Measurements from ENCODE around the gene PCDHB11.
"Not testable (repeated sequence)": the region's sequence is repeated elsewhere in the genome, so short reads cannot be mapped to it uniquely, and the experiment has no call there.

The PCDHB11 gene

DNA sequence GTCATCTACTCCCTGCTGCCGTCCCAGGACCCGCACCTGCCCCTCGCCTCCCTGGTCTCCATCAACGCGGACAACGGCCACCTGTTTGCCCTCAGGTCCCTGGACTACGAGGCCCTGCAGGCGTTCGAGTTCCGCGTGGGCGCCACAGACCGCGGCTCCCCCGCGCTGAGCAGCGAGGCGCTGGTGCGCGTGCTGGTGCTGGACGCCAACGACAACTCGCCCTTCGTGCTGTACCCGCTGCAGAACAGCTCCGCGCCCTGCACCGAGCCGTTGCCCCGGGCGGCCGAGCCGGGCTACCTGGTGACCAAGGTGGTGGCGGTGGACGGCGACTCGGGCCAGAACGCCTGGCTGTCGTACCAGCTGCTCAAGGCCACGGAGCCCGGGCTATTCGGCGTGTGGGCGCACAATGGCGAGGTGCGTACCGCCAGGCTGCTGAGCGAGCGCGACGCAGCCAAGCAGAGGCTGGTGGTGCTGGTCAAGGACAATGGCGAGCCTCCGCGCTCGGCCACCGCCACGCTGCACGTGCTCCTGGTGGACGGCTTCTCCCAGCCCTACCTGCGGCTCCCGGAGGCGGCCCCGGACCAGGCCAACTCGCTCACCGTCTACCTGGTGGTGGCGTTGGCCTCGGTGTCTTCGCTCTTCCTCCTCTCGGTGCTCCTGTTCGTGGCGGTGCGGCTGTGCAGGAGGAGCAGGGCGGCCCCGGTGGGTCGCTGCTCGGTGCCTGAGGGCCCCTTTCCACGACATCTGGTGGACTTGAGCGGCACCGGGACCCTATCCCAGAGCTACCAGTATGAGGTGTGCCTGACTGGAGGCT is 24.9 kb upstream of the PCDHB11 start:
- H3K9ac ChIP-seq (ENCODE audit: low read depth, low read length); H3K4me3 ChIP-seq (ENCODE audit: low read depth, low read length); H3K27me3 ChIP-seq (ENCODE audit: control insufficient read depth, insufficient read depth, low read length); H3K27ac ChIP-seq (ENCODE audit: low read depth, low read length); H3K36me3 ChIP-seq (ENCODE audit: control insufficient read depth, insufficient read depth, low read length); H3K4me1 ChIP-seq (ENCODE audit: control insufficient read depth, insufficient read depth, low read length): not testable (repeated sequence)
- peaks cover 14% of the 10 kb centered on the region for H3K9me3 ChIP-seq (ENCODE audit: control insufficient read depth, insufficient read depth, low read length)

DNA sequence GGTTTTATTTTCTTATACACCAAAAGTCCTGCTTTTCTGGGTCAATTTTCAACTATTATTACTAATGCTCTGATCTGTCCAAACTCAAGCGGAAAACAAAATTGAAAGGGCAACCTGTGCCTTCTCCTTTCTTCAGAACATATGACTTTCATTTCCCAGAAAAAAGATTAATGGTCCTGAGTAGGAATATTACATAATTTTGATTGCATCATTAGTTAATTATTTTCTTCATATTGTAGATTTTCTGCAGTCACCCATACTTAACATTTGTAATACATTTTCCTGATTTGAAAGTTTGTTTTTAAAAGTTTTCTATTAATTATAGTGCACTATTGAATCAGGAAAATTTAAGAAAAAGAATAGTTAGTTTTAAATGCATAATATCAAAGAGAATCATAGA is 23.5 kb upstream of the PCDHB11 start:
- Histone ChIP-seq H3K4me3 (ENCODE audit: low read depth, low read length) (no peak overlapping the region), H3K36me3 (ENCODE audit: control insufficient read depth, insufficient read depth, low read length) (no peaks in the 10 kb centered on the region), H3K27ac (ENCODE audit: low read depth, low read length) (no peak overlapping the region), H3K4me1 (ENCODE audit: control insufficient read depth, insufficient read depth, low read length) (no peaks in the 10 kb centered on the region), H3K27me3 (ENCODE audit: control insufficient read depth, insufficient read depth, low read length) (no peaks in the 10 kb centered on the region), H3K9me3 (ENCODE audit: control insufficient read depth, insufficient read depth, low read length) (peaks cover 14% of the 10 kb centered on the region), H3K9ac (ENCODE audit: low read depth, low read length) (no peak overlapping the region)

- not testable (repeated sequence) for H3K27ac ChIP-seq (ENCODE audit: low read depth, low read length); H3K4me1 ChIP-seq (ENCODE audit: control insufficient read depth, insufficient read depth, low read length); H3K9ac ChIP-seq (ENCODE audit: low read depth, low read length); H3K4me3 ChIP-seq (ENCODE audit: low read depth, low read length); H3K36me3 ChIP-seq (ENCODE audit: control insufficient read depth, insufficient read depth, low read length); H3K27me3 ChIP-seq (ENCODE audit: control insufficient read depth, insufficient read depth, low read length)
- H3K9me3 ChIP-seq (ENCODE audit: control insufficient read depth, insufficient read depth, low read length): peaks cover 14% of the 10 kb centered on the region
These were observed 21.7 kb upstream of the PCDHB11 start, which contains the start of gene PCDHB8 for GRCh38 chr5:141177577-141178191. Gene PCDHB8 (plus strand): TSS chr5:141177790. CDS start chr5:141178035, 245 bp downstream.

DNA sequence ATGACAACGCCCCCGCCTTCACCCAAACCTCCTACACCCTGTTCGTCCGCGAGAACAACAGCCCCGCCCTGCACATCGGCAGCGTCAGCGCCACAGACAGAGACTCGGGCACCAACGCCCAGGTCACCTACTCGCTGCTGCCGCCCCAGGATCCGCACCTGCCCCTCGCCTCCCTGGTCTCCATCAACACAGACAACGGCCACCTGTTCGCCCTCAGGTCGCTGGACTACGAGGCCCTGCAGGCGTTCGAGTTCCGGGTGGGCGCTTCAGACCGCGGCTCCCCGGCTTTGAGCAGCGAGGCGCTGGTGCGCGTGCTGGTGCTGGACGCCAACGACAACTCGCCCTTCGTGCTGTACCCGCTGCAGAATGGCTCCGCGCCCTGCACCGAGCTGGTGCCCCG is 20.1 kb upstream of the PCDHB11 start:
- H3K9ac ChIP-seq (ENCODE audit: low read depth, low read length); H3K36me3 ChIP-seq (ENCODE audit: control insufficient read depth, insufficient read depth, low read length): not testable (repeated sequence)
- H3K9me3 ChIP-seq (ENCODE audit: control insufficient read depth, insufficient read depth, low read length): peaks cover 17% of the 10 kb centered on the region

GRCh38 chr5:141179876-141180275 is 19.6 kb upstream of the PCDHB11 start:
- H3K4me3 ChIP-seq (ENCODE audit: low read depth, low read length); H3K9ac ChIP-seq (ENCODE audit: low read depth, low read length); H3K27me3 ChIP-seq (ENCODE audit: control insufficient read depth, insufficient read depth, low read length); H3K27ac ChIP-seq (ENCODE audit: low read depth, low read length); H3K36me3 ChIP-seq (ENCODE audit: control insufficient read depth, insufficient read depth, low read length); H3K4me1 ChIP-seq (ENCODE audit: control insufficient read depth, insufficient read depth, low read length): not testable (repeated sequence)
- peaks cover 14% of the 10 kb centered on the region for H3K9me3 ChIP-seq (ENCODE audit: control insufficient read depth, insufficient read depth, low read length)

More for the DNA sequence above, 20.1 kb upstream of the PCDHB11 start:
- H3K4me3 ChIP-seq (ENCODE audit: low read depth, low read length); H3K27me3 ChIP-seq (ENCODE audit: control insufficient read depth, insufficient read depth, low read length); H3K4me1 ChIP-seq (ENCODE audit: control insufficient read depth, insufficient read depth, low read length); H3K27ac ChIP-seq (ENCODE audit: low read depth, low read length): not testable (repeated sequence)

- peaks cover 11% of the 10 kb centered on the region; the same call in 1 of the 2 replicates for H3K9me3 ChIP-seq (ENCODE audit: control insufficient read depth, insufficient read depth, low read length)
These were observed 19.1 kb upstream of the PCDHB11 start for GRCh38 chr5:141180313-141180712.

DNA sequence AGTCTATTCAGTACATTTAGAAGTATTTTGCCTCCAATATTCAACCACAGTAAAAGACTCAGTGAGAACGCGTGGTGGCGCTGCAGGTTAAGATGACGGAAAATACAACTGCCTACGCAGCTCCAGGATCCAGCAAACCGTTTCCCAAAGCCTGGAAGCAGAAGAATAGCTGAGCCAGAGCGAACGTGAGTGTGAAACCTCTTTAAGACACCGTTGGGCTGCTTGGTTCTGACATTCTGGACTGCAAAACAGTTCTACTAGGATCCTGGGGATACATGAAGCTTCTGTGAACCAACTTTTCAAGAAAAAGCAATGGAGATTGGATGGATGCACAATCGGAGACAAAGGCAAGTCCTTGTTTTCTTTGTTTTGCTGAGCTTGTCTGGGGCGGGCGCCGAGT is 17.2 kb upstream of the PCDHB11 start, which contains the start of gene PCDHB16:
PCDHB16 (plus strand) TSS at position 140 of the 400 bp plus-strand sequence; CDS start at position 313, 173 bp downstream.
- peaks cover 11% of the 10 kb centered on the region; the same call in 1 of the 2 replicates for H3K9me3 ChIP-seq (ENCODE audit: control insufficient read depth, insufficient read depth, low read length)
- no peaks in the 10 kb centered on the region for H3K27me3 ChIP-seq (ENCODE audit: control insufficient read depth, insufficient read depth, low read length)
- H3K9ac ChIP-seq (ENCODE audit: low read depth, low read length): no peak within 1 kb of the TSS
- no peaks in the 10 kb centered on the region for H3K36me3 ChIP-seq (ENCODE audit: control insufficient read depth, insufficient read depth, low read length)
- peak within 1 kb of the TSS; percentile 42; the same call in 1 of the 2 replicates for H3K4me3 ChIP-seq (ENCODE audit: low read depth, low read length)
- 0 out of 2 replicates have a peak, but pooled peaks cover 2% of the 10 kb centered on the region for H3K4me1 ChIP-seq (ENCODE audit: control insufficient read depth, insufficient read depth, low read length)
- no peak within 1 kb of the TSS for H3K27ac ChIP-seq (ENCODE audit: low read depth, low read length)

More at GRCh38 chr5:141180313-141180712, 19.1 kb upstream of the PCDHB11 start:
- Histone ChIP-seq H3K36me3 (ENCODE audit: control insufficient read depth, insufficient read depth, low read length) (no peaks in the 10 kb centered on the region), H3K27ac (ENCODE audit: low read depth, low read length) (no peak overlapping the region), H3K4me3 (ENCODE audit: low read depth, low read length) (no peak overlapping the region), H3K27me3 (ENCODE audit: control insufficient read depth, insufficient read depth, low read length) (no peaks in the 10 kb centered on the region), H3K4me1 (ENCODE audit: control insufficient read depth, insufficient read depth, low read length) (no peaks in the 10 kb centered on the region), H3K9ac (ENCODE audit: low read depth, low read length) (no peak overlapping the region)

DNA sequence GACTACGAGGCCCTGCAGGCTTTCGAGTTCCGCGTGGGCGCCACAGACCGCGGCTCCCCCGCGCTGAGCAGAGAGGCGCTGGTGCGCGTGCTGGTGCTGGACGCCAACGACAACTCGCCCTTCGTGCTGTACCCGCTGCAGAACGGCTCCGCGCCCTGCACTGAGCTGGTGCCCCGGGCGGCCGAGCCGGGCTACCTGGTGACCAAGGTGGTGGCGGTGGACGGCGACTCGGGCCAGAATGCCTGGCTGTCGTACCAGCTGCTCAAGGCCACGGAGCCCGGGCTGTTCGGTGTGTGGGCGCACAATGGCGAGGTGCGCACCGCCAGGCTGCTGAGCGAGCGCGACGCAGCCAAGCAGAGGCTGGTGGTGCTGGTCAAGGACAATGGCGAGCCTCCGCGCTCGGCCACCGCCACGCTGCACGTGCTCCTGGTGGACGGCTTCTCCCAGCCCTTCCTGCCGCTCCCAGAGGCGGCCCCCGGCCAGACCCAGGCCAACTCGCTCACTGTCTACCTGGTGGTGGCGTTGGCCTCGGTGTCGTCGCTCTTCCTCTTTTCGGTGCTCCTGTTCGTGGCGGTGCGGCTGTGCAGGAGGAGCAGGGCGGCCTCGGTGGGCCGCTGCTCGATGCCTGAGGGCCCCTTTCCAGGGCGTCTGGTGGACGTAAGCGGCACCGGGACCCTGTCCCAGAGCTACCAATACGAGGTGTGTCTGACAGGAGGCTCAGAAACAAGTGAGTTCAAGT is 15.1 kb upstream of the PCDHB11 start:
- not testable (repeated sequence) for H3K9ac ChIP-seq (ENCODE audit: low read depth, low read length); H3K36me3 ChIP-seq (ENCODE audit: control insufficient read depth, insufficient read depth, low read length); H3K27me3 ChIP-seq (ENCODE audit: control insufficient read depth, insufficient read depth, low read length); H3K27ac ChIP-seq (ENCODE audit: low read depth, low read length); H3K9me3 ChIP-seq (ENCODE audit: control insufficient read depth, insufficient read depth, low read length); H3K4me1 ChIP-seq (ENCODE audit: control insufficient read depth, insufficient read depth, low read length); H3K4me3 ChIP-seq (ENCODE audit: low read depth, low read length)

DNA sequence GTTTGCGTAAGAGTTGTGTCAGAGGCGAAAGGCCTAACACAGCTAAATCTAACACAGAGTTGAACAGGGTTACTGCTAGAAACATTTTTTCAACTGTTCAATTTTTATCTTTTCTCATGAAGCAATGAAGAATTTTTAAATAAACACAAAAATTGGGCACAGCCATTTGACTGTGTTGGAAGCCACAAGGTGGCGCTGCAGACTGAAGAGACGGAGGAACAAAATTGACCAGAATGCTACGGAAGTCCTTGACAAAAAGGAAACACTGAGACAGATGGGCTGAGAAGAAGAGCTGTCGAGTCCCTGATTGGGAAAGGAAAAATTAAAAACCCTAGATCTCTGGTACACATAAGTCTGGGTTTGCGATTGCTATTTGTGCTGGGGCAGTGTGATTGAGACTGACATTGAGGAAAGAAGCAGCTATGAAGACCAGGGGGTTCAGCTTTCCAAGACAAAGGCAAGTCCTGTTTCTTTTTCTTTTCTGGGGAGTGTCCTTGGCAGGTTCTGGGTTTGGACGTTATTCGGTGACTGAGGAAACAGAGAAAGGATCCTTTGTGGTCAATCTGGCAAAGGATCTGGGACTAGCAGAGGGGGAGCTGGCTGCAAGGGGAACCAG is 12.4 kb upstream of the PCDHB11 start, which contains the start of gene PCDHB9:
PCDHB9 (plus strand) TSS at position 265 of the 616 bp plus-strand sequence; CDS start at position 423, 158 bp downstream.
- H3K27ac ChIP-seq (ENCODE audit: low read depth, low read length): no peak within 1 kb of the TSS
- 0 out of 2 replicates have a peak, but pooled peaks cover 2% of the 10 kb centered on the region for H3K4me1 ChIP-seq (ENCODE audit: control insufficient read depth, insufficient read depth, low read length)
- H3K36me3 ChIP-seq (ENCODE audit: control insufficient read depth, insufficient read depth, low read length): no peaks in the 10 kb centered on the region
- H3K4me3 ChIP-seq (ENCODE audit: low read depth, low read length): peak within 1 kb of the TSS; percentile 41
- peaks cover 3% of the 10 kb centered on the region; the same call in 1 of the 2 replicates for H3K9me3 ChIP-seq (ENCODE audit: control insufficient read depth, insufficient read depth, low read length)
- no peaks in the 10 kb centered on the region for H3K27me3 ChIP-seq (ENCODE audit: control insufficient read depth, insufficient read depth, low read length)
- H3K9ac ChIP-seq (ENCODE audit: low read depth, low read length): no peak within 1 kb of the TSS

DNA sequence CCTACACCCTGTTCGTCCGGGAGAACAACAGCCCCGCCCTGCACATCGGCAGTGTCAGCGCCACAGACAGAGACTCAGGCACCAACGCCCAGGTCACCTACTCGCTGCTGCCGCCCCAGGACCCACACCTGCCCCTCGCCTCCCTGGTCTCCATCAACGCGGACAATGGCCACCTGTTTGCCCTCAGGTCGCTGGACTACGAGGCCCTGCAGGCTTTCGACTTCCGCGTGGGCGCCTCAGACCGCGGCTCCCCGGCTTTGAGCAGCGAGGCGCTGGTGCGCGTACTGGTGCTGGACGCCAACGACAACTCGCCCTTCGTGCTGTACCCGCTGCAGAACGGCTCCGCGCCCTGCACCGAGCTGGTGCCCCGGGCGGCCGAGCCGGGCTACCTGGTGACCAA is 10.7 kb upstream of the PCDHB11 start:
- not testable (repeated sequence) for H3K36me3 ChIP-seq (ENCODE audit: control insufficient read depth, insufficient read depth, low read length); H3K9me3 ChIP-seq (ENCODE audit: control insufficient read depth, insufficient read depth, low read length); H3K27ac ChIP-seq (ENCODE audit: low read depth, low read length); H3K9ac ChIP-seq (ENCODE audit: low read depth, low read length); H3K4me3 ChIP-seq (ENCODE audit: low read depth, low read length); H3K4me1 ChIP-seq (ENCODE audit: control insufficient read depth, insufficient read depth, low read length)
- peaks cover 12% of the 10 kb centered on the region for H3K27me3 ChIP-seq (ENCODE audit: control insufficient read depth, insufficient read depth, low read length)

Measured in HUES48 (cell line).